Measurements from ENCODE around the gene KIF25. TPM values are rescaled to one million over a fixed set of nuclear protein-coding genes. Genes with fewer than 3 reads are reported as not detected.

KIF25 gene
- total and polyA plus RNA-seq, 4 donors: 0.05 TPM; not detected in 3

DNA sequence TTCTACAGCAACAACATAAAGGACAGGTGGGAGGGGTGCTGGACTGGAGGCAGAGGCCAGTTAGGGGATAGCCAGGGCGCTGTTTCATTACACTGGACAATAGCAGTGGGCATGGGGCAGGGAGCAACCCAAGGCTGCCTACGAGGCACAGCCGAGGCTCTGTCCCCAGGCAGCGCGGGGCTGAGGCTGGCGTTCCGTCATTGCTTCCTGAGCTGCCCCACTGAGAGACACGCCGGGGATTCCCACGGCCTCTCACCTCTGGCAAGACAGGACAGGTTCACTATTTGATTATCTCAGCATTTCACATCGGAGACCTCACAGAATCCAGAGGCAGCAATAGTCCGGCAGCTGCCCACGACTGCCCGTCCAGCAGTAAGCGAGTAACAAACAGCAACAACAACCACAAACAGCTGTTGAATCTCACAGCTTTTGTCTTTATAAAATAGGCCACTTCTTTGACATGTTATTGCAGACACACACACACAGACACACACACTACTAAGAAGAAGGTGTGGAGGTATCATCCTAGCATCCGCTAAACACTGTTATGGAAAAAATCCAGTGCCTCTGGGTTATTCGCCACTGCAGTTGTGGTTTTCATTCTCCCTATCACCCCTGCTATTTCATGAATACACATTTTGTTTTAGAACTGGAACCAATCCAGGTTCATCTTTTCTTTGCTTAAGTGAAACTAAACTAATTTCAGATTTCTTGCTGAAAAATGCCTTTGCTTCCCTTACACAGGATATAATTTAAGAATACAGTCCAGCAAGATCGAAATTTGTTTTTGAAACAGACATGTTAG is 19.5 kb downstream of the KIF25 start:
- Histone ChIP-seq H3K9ac (ENCODE audit: low read depth in 1 of 2, low read length in 2 of 2) (no peak overlapping the region), H3K27me3 (ENCODE audit: control insufficient read depth in 4 of 4, insufficient read depth in 4 of 4, low read length in 3 of 4) (no peaks in the 10 kb centered on the region), H3K36me3 (ENCODE audit: control insufficient read depth in 4 of 4, insufficient read depth in 3 of 4, low read depth in 1 of 4, low read length in 3 of 4) (no peaks in the 10 kb centered on the region), H3K9me3 (ENCODE audit: control insufficient read depth in 4 of 4, low read length in 3 of 4) (peaks cover 0 to 6% (median 3%) of the 10 kb centered on the region in 4 donors), H3K4me1 (ENCODE audit: control insufficient read depth in 4 of 4, insufficient read depth in 4 of 4, low read length in 3 of 4) (peaks cover 2 to 11% (median 6%) of the 10 kb centered on the region in 4 donors), H3K27ac (ENCODE audit: low read depth in 1 of 2, low read length in 2 of 2) (peak overlapping the region; percentile 2 to 36), H3K4me3 (ENCODE audit: low read depth in 1 of 3, low read length in 3 of 3) (no peak overlapping the region)
- DNase-seq (ENCODE audit: low spot score): no peak
- WGBS: 63% methylated on average over 18 of the region's 18 CpGs
- TF ChIP-seq TAF1 (conservative IDR thresholded peaks at IDR 0.05) (no peak), RXRA (IDR thresholded peaks at IDR 0.05) (no peak), FOXA1 (IDR thresholded peaks at IDR 0.05) (no peak), SP1 (IDR thresholded peaks at IDR 0.05) (no peak), EGR1 (IDR thresholded peaks at IDR 0.05; ENCODE audit: low read depth in 2 of 2) (no peak), ZBTB33 (IDR thresholded peaks at IDR 0.05) (no peak), RAD21 (IDR thresholded peaks at IDR 0.05) (no peak)
- TF ChIP-seq, protein P1, sequence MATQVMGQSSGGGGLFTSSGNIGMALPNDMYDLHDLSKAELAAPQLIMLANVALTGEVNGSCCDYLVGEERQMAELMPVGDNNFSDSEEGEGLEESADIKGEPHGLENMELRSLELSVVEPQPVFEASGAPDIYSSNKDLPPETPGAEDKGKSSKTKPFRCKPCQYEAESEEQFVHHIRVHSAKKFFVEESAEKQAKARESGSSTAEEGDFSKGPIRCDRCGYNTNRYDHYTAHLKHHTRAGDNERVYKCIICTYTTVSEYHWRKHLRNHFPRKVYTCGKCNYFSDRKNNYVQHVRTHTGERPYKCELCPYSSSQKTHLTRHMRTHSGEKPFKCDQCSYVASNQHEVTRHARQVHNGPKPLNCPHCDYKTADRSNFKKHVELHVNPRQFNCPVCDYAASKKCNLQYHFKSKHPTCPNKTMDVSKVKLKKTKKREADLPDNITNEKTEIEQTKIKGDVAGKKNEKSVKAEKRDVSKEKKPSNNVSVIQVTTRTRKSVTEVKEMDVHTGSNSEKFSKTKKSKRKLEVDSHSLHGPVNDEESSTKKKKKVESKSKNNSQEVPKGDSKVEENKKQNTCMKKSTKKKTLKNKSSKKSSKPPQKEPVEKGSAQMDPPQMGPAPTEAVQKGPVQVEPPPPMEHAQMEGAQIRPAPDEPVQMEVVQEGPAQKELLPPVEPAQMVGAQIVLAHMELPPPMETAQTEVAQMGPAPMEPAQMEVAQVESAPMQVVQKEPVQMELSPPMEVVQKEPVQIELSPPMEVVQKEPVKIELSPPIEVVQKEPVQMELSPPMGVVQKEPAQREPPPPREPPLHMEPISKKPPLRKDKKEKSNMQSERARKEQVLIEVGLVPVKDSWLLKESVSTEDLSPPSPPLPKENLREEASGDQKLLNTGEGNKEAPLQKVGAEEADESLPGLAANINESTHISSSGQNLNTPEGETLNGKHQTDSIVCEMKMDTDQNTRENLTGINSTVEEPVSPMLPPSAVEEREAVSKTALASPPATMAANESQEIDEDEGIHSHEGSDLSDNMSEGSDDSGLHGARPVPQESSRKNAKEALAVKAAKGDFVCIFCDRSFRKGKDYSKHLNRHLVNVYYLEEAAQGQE (IDR thresholded peaks at IDR 0.05): no peak

DNA sequence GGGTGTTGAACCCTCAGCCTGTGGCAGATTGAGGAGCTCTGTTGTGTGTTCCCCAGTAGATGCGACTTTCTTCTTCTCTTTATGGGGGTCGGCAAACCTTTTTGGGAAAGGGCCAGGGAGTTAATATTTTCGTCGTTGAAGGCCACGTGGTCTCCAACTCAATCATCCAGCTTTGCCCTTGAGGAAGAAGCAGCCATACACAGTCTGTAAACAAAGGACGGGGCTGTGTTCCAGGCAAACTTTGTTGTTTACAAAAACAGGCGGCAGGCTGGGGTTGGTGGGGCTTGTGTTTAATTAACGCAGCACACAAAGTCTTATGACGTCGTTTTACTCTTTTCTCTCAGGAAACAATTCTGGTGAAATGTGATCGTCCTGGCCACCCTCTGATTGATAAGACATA is 20.2 kb downstream of the KIF25 start:
- Histone ChIP-seq H3K4me3 (ENCODE audit: low read depth in 1 of 3, low read length in 3 of 3) (no peak overlapping the region), H3K4me1 (ENCODE audit: control insufficient read depth in 4 of 4, insufficient read depth in 4 of 4, low read length in 3 of 4) (peaks cover 2 to 11% (median 7%) of the 10 kb centered on the region in 4 donors), H3K36me3 (ENCODE audit: control insufficient read depth in 4 of 4, insufficient read depth in 3 of 4, low read depth in 1 of 4, low read length in 3 of 4) (no peaks in the 10 kb centered on the region), H3K9me3 (ENCODE audit: control insufficient read depth in 4 of 4, low read length in 3 of 4) (peaks cover 0 to 1% (median 0%) of the 10 kb centered on the region in 4 donors), H3K27ac (ENCODE audit: low read depth in 1 of 2, low read length in 2 of 2) (no peak overlapping the region), H3K27me3 (ENCODE audit: control insufficient read depth in 4 of 4, insufficient read depth in 4 of 4, low read length in 3 of 4) (no peaks in the 10 kb centered on the region), H3K9ac (ENCODE audit: low read depth in 1 of 2, low read length in 2 of 2) (no peak overlapping the region)
- DNase-seq (ENCODE audit: low spot score): no peak
- 27% methylated on average over 11 of the region's 11 CpGs for WGBS
- no peak for TF ChIP-seq JUND (IDR thresholded peaks at IDR 0.05)
- TF ChIP-seq TAF1 (conservative IDR thresholded peaks at IDR 0.05): no peak
- TF ChIP-seq, protein P1 (IDR thresholded peaks at IDR 0.05): no peak
- TF ChIP-seq GABPA (IDR thresholded peaks at IDR 0.05 in 1 of 2, conservative IDR thresholded peaks at IDR 0.05 in 1 of 2): no peak
- peak; percentile 34 for TF ChIP-seq YY1 (IDR thresholded peaks at IDR 0.05)
- no peak for TF ChIP-seq NR2F2 (IDR thresholded peaks at IDR 0.05)
- no peak for TF ChIP-seq RAD21 (IDR thresholded peaks at IDR 0.05)
- TF ChIP-seq, protein P2, sequence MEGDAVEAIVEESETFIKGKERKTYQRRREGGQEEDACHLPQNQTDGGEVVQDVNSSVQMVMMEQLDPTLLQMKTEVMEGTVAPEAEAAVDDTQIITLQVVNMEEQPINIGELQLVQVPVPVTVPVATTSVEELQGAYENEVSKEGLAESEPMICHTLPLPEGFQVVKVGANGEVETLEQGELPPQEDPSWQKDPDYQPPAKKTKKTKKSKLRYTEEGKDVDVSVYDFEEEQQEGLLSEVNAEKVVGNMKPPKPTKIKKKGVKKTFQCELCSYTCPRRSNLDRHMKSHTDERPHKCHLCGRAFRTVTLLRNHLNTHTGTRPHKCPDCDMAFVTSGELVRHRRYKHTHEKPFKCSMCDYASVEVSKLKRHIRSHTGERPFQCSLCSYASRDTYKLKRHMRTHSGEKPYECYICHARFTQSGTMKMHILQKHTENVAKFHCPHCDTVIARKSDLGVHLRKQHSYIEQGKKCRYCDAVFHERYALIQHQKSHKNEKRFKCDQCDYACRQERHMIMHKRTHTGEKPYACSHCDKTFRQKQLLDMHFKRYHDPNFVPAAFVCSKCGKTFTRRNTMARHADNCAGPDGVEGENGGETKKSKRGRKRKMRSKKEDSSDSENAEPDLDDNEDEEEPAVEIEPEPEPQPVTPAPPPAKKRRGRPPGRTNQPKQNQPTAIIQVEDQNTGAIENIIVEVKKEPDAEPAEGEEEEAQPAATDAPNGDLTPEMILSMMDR (IDR thresholded peaks at IDR 0.05; ENCODE audit: low read depth, low read length, missing input control): no peak
- TF ChIP-seq RXRA (IDR thresholded peaks at IDR 0.05): peak in 1 of 2 donors; percentile 28
- TF ChIP-seq HNF4A (conservative IDR thresholded peaks at IDR 0.05): peak in 1 of 2 donors; percentile 27
- no peak for TF ChIP-seq ZBTB33 (IDR thresholded peaks at IDR 0.05)
- no peak for TF ChIP-seq EGR1 (IDR thresholded peaks at IDR 0.05; ENCODE audit: low read depth in 2 of 2)
- TF ChIP-seq HNF4G (IDR thresholded peaks at IDR 0.05): no peak
- TF ChIP-seq, protein P3, sequence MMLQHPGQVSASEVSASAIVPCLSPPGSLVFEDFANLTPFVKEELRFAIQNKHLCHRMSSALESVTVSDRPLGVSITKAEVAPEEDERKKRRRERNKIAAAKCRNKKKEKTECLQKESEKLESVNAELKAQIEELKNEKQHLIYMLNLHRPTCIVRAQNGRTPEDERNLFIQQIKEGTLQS (IDR thresholded peaks at IDR 0.05): no peak
- TF ChIP-seq MAX (IDR thresholded peaks at IDR 0.05): no peak
